ENCODE measurements around the gene SLC25A22.

Gene SLC25A22

DNA sequence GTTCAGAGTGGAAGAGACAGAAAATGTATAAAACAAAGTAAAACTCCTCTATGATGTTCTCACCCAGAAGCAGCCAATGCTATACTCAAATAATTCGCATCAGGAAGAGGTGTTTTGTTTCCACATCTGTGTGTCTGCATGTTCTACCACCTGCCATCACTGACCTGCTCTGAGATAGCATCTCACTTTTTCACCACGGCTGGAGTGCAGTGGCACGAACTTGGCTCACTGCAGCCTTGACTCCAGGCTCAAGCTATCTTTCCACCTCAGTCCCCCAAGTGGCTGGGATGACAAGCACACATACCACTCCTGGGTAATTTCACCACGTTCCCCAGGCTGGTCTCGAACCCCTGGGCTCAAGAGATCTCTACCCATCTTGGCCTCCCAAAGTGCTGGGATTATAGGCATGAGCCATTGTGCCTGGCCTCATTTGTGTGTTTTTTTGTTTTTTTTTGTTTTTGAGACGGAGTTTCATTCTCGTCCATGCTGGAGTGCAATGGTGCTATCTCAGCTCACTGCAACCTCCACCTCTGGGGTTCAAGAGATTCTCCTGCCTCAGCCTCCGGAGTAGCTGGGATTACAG, 36.5 kb downstream of the SLC25A22 start:
- Histone ChIP-seq H3K9ac (no peak overlapping the region), H3K79me2 (ENCODE audit: insufficient read depth, low read depth) (peaks cover 11% of the 10 kb centered on the region; the same call in 1 of the 2 replicates), H4K20me1 (ENCODE audit: insufficient read depth) (no peaks in the 10 kb centered on the region), H3K27ac (no peak overlapping the region), H3K36me3 (ENCODE audit: insufficient read depth) (peaks cover 7% of the 10 kb centered on the region; the same call in 1 of the 2 replicates), H3K4me2 (no peak overlapping the region), H3K27me3 (ENCODE audit: insufficient read depth, low read depth) (no peaks in the 10 kb centered on the region), H2AFZ (ENCODE audit: low read depth) (no peak overlapping the region), H3K4me1 (ENCODE audit: low read depth, poor library complexity, severe bottlenecking) (peaks cover 14% of the 10 kb centered on the region), H3K4me3 (IDR thresholded peaks at IDR 0.05; ENCODE audit: insufficient read depth, low read depth, low read length) (no peak overlapping the region)
- TF ChIP-seq, protein P1, sequence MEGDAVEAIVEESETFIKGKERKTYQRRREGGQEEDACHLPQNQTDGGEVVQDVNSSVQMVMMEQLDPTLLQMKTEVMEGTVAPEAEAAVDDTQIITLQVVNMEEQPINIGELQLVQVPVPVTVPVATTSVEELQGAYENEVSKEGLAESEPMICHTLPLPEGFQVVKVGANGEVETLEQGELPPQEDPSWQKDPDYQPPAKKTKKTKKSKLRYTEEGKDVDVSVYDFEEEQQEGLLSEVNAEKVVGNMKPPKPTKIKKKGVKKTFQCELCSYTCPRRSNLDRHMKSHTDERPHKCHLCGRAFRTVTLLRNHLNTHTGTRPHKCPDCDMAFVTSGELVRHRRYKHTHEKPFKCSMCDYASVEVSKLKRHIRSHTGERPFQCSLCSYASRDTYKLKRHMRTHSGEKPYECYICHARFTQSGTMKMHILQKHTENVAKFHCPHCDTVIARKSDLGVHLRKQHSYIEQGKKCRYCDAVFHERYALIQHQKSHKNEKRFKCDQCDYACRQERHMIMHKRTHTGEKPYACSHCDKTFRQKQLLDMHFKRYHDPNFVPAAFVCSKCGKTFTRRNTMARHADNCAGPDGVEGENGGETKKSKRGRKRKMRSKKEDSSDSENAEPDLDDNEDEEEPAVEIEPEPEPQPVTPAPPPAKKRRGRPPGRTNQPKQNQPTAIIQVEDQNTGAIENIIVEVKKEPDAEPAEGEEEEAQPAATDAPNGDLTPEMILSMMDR (conservative IDR thresholded peaks at IDR 0.05; ENCODE audit: low read depth, low read length), result no peak

DNA sequence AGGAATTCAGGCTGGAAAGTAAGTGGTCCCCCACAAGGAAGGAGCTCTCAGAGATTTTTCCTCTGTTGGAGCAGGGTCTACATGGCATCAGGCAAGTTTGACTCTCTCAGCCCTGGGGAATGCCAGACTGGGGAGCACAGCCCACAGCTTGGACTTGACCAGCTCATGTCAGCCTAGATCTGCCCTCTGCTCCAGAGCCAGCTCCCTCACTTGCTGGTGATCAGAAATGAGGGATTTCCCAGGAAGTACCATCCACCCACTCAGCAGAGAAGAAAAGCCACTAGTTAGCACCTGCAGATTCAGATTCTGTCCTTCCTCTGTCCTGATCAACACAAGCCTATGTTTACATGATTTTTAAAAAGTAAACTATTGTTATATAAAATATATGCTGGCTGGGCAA, 37.8 kb downstream of the SLC25A22 start:
- Histone ChIP-seq H3K4me3 (IDR thresholded peaks at IDR 0.05; ENCODE audit: insufficient read depth, low read depth, low read length) (no peak overlapping the region), H4K20me1 (ENCODE audit: insufficient read depth) (no peaks in the 10 kb centered on the region), H3K27me3 (ENCODE audit: insufficient read depth, low read depth) (no peaks in the 10 kb centered on the region), H3K4me2 (no peak overlapping the region), H3K36me3 (ENCODE audit: insufficient read depth) (peaks cover 6% of the 10 kb centered on the region; the same call in 1 of the 2 replicates), H3K4me1 (ENCODE audit: low read depth, poor library complexity, severe bottlenecking) (peaks cover 14% of the 10 kb centered on the region), H2AFZ (ENCODE audit: low read depth) (no peak overlapping the region), H3K79me2 (ENCODE audit: insufficient read depth, low read depth) (peaks cover 25% of the 10 kb centered on the region; the same call in 1 of the 2 replicates), H3K9ac (no peak overlapping the region), H3K27ac (no peak overlapping the region)
- TF ChIP-seq, protein P1 (conservative IDR thresholded peaks at IDR 0.05; ENCODE audit: low read depth, low read length), result no peak

DNA sequence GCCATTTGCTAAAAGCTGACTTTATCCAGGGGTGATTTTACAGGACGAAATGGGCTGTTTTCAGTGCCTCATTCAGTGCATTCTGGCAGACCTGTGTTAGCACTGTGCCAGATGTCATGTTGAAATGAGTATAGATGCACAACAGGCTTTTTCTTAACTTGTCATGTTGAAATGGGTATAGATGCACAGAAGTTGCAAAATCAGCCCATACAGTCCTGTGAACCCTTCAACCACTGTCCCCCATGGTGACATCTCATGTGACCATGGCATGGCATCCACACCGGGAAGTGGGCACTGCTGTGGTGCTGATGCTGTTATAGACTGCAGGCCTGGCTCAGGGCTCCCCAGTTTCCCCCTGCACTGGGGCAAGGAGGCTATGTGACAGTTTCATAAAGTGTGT, 48.4 kb downstream of the SLC25A22 start:
- no peak overlapping the region for H3K4me3 ChIP-seq (IDR thresholded peaks at IDR 0.05; ENCODE audit: insufficient read depth, low read depth, low read length)
- H3K27me3 ChIP-seq (ENCODE audit: insufficient read depth, low read depth), result no peaks in the 10 kb centered on the region
- H3K27ac ChIP-seq, result peak overlapping the region; percentile 89; the same call in 1 of the 2 replicates
- peaks cover 24% of the 10 kb centered on the region for H3K4me1 ChIP-seq (ENCODE audit: low read depth, poor library complexity, severe bottlenecking)
- peaks cover 5% of the 10 kb centered on the region; the same call in 1 of the 2 replicates for H4K20me1 ChIP-seq (ENCODE audit: insufficient read depth)
- H3K36me3 ChIP-seq (ENCODE audit: insufficient read depth), result no peaks in the 10 kb centered on the region
- H3K79me2 ChIP-seq (ENCODE audit: insufficient read depth, low read depth), result peaks cover 73% of the 10 kb centered on the region
- TF ChIP-seq, protein P1 (conservative IDR thresholded peaks at IDR 0.05; ENCODE audit: low read depth, low read length), result no peak
- peak overlapping the region; percentile 96 for H3K4me2 ChIP-seq
- H3K9ac ChIP-seq, result no peak overlapping the region
- H2AFZ ChIP-seq (ENCODE audit: low read depth), result no peak overlapping the region

DNA sequence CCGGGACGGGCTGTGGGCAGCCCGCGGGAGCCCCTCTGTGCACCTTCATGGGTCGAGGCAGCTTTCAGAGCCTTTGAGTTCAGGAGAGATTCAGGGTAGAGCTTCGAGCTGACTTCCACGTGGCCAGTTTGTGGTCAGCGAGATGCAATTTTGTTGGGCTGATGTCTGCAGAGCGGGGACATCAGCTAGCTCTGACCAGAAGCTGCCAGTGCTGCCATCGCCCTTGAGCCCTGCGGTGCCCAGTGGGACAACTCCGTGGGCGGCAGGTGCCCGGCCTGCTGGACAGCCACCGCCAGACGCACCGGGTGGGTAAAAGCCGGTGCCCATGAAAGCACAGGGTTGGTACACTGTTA, 50.1 kb downstream of the SLC25A22 start:
- H3K9ac ChIP-seq, result peak overlapping the region; percentile 75
- peak overlapping the region; percentile 58 for H2AFZ ChIP-seq (ENCODE audit: low read depth)
- H3K79me2 ChIP-seq (ENCODE audit: insufficient read depth, low read depth), result peaks cover 56% of the 10 kb centered on the region
- TF ChIP-seq, protein P1 (conservative IDR thresholded peaks at IDR 0.05; ENCODE audit: low read depth, low read length), result no peak
- no peaks in the 10 kb centered on the region for H3K27me3 ChIP-seq (ENCODE audit: insufficient read depth, low read depth)
- peaks cover 24% of the 10 kb centered on the region for H3K4me1 ChIP-seq (ENCODE audit: low read depth, poor library complexity, severe bottlenecking)
- peak overlapping the region; percentile 96 for H3K4me2 ChIP-seq
- H3K27ac ChIP-seq, result peak overlapping the region; percentile 89
- H3K4me3 ChIP-seq (IDR thresholded peaks at IDR 0.05; ENCODE audit: insufficient read depth, low read depth, low read length), result no peak overlapping the region
- no peaks in the 10 kb centered on the region for H3K36me3 ChIP-seq (ENCODE audit: insufficient read depth)
- H4K20me1 ChIP-seq (ENCODE audit: insufficient read depth), result no peaks in the 10 kb centered on the region
